Measurements from ENCODE around the gene BCAS4.
"Not testable (repeated sequence)": the region's sequence is repeated elsewhere in the genome, so short reads cannot be mapped to it uniquely, and the experiment has no call there.

BCAS4 gene

DNA sequence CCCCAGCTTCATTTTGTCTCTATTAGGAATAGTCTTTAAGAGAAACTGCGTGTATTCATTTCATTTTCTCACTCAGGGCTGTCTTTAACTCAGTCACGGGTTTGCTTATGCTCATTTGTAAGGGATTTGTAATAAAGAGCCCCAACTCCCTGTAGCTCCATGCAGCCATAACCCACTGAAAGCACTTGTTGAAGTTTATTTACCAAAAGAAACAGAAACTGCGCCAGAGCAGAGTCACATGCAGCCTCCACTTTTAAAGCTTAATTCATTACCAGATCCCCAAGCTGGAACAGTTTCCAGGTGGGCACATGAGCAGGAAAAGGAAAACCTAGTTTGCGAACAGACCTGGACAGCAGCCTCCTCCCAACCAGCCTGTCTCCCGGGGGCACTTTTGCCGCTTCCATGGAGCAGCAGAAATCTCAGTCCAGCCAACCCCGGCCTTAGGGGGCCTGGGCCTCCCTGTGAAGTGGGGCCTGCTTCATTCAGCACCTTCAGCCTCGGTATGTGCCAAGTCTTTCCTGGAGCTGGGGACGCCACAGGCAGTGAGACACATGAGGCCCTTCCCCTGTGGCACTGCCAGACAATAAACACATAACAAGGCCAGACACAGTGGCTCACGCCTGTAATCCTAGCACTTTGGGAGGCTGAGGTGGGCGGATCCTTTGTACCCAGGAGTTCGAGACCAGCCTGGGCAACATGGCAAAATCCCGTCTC is 4.5 kb downstream of the BCAS4 start:
- no peak for DNase-seq (ENCODE audit: low read depth)

DNA sequence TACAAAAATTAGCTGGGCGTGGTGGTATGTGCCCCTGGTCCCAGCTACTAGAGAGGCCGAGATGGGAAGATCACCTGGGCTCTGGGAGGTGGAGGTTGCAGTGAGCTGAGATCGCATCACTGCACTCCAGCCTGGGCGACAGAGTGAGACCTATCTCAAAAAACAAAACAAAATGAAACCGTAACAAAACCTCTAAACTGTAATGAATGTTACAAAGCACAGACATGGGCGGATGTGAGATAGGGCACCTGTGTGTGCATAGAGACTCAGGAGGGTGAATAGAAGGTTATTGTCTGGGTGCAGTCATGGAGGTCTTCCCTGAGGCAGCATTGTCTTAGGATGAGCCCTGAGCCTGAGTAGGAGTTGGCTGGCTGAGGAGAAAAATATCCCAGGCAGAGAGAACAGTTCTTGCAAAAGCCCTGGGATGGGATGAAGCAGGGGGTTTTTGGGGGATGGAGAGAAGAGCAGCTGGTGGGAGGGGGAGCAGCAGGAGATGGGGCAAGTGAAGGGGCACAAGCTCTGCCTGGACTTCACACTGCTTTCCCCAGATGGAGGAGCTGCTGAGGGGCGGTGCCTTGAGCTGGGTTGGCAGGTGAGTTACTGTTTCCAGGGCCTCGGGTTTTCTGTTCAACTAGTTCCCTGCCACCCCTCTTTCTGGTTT is 5.2 kb downstream of the BCAS4 start:
- DNase-seq (ENCODE audit: low read depth) = no peak

- not testable (repeated sequence) for DNase-seq (ENCODE audit: low read depth)
Observed at GRCh38 chr20:50800986-50801746, 6.3 kb downstream of the BCAS4 start.

DNA sequence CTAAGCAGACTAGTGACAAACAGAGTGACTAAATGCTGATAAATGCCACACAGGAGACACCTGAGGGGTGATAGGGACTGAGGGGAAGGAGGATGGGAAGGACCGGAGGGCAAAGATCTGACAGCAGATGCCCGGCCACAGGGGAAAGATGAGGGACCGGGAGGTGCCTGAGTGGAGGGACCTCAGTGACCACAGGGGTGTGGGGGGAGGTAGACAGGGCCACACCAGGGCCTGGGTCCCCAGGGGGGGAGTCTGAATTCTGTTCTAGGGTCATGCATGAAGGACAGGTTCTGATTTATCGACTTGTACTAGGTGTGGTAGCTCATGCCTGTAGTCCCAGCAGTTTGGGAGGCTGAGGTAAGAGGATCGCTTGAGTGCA is 6.9 kb downstream of the BCAS4 start:
- DNase-seq (ENCODE audit: low read depth) = no peak

- no peak for DNase-seq (ENCODE audit: low read depth)
Observed at GRCh38 chr20:50802289-50802688, 7.4 kb downstream of the BCAS4 start.

- DNase-seq (ENCODE audit: low read depth) = no peak
Observed at GRCh38 chr20:50804437-50805348, 9.8 kb downstream of the BCAS4 start.

- no peak for DNase-seq (ENCODE audit: low read depth)
Observed at GRCh38 chr20:50805349-50805684, 10.5 kb downstream of the BCAS4 start.

- no peak for DNase-seq (ENCODE audit: low read depth)
Observed at GRCh38 chr20:50806126-50806768, 11.4 kb downstream of the BCAS4 start.

DNA sequence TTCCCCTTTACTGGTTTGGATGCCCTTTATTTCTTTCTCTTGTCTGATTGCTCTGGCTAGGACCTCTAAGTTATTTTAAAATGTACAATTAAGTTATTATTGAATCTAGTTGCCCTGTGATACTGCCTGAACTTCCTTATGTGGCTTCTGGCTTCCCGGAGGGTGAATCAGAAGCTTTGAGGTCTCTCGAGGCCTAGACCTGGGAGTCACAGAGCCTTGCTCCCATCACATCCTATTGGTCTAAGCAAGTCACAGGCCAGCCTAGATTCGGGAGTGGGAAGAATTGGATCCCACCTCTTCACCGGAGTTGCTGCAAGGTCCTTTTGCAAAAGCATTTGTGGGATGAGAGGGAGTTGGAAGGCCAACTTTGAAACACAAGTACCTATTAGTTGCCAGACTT is 15.2 kb downstream of the BCAS4 start:
- DNase-seq (ENCODE audit: low read depth) = no peak

DNA sequence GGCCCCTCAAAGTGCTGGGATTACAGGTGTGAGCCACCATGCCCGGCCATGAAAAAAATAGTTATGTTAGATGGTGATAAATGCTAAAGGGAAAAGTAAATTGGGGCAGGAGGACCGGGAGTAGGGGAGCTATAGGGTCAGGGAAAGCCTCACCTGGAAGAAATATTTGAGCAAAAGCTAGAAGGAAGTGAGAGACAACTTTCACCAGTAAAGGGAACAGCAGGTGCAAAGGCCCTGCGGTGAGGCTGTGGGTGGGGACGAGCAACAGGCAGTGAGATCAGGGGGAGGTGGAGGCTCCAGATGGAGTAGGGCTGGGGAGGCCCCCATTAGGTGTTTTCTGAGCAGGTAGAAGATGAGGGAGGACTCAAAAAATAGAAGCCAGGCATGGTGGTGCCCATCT is 16.0 kb downstream of the BCAS4 start:
- no peak for DNase-seq (ENCODE audit: low read depth)

DNA sequence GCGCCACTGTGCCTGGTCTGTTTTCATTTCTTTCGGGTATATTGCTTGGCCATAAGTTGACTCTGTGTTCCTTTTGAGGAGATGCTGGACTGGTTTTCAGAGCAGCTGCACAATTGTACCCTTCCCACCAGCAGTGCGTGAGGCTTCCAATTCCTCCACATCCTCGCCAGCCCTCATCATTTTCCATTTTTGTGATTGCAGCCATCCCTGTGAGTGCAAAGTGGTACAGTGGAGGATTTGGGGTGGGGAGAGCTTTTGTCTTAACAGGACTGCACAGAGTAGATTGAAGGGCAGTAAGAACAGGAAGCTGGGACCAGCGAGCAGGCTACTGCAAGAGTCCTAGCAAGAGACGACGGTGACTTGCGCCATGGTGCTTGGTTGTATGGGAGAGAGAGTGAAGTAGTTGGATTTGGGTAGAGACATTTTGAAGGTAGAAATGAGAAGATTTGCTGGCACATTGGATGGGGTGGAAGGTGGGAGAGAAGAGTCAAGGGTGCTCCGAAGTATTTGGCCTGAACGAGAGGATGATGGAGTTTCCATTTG is 18.3 kb downstream of the BCAS4 start:
- DNase-seq (ENCODE audit: low read depth) = no peak

DNA sequence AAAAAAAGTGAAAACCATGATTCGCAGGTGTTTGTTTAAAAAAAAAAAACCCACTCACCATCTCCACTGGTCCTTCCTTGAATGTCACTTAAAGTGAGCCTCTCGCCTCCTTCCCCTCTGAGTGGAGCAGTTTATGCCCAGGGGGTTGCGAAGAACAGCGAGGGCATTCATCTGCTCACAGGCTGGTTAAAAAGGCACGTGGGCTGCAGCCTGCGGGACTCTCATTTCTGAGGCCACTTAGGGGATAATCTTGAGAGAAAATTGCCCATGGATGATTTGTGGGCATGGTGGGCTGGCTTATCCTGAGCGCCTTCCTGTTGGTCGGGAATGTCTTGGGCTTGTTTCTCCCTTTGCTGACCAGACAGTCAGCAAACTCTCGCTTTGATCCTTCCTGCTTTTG is 18.9 kb downstream of the BCAS4 start:
- DNase-seq (ENCODE audit: low read depth) = no peak

- no peak for DNase-seq (ENCODE audit: low read depth)
Observed at GRCh38 chr20:50814438-50815161, 19.7 kb downstream of the BCAS4 start.

- no peak for DNase-seq (ENCODE audit: low read depth)
Observed at GRCh38 chr20:50815162-50815989, 20.5 kb downstream of the BCAS4 start.

- DNase-seq (ENCODE audit: low read depth) = no peak
Observed at GRCh38 chr20:50817776-50818172, 22.9 kb downstream of the BCAS4 start.

GRCh38 chr20:50819349-50819748 is 24.5 kb downstream of the BCAS4 start:
- DNase-seq (ENCODE audit: low read depth) = no peak

- DNase-seq (ENCODE audit: low read depth) = no peak
Observed at GRCh38 chr20:50820515-50821256, 25.8 kb downstream of the BCAS4 start.

GRCh38 chr20:50821257-50821921 is 26.5 kb downstream of the BCAS4 start:
- no peak for DNase-seq (ENCODE audit: low read depth)

DNA sequence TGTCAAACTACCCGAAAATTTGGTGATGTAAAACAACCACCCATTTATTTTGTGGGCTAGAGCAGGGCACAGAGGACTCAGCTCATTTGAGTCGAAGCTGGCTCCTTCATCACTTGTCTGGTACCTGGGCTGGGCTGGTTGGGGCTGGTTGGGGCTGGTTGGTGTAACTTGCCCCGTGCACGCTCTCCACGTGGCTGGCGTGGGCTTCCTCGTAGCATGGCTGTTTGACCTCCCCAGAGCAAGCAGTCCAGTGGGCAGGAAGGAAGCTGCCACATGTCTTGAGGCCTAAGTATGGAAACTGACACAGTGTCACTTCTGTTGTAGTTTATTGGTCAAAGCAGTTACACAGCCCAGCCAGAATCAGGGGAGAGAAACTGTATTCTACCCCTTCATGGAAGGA is 27.1 kb downstream of the BCAS4 start:
- no peak for DNase-seq (ENCODE audit: low read depth)

Data from activated T-cell treated with anti-CD3 and anti-CD28 coated beads for 48 hours (primary cell).